Right renal cortex interstitium (tissue), 3 donors: ENCODE measurements around the gene TGM6. TPM values are rescaled to one million over a fixed set of nuclear protein-coding genes. Genes with fewer than 3 reads are reported as not detected.

ENCODE experiments used
- DNase-seq, 3 donors: peaks; one replicate each; pipeline ENCODE4 v3.0.0-alpha.2; 2013; ENCODE audit warnings: low read depth in 3 of 3, low spot score in 2 of 3
- polyA plus RNA-seq, 3 donors: library from polyadenylated mRNA; unstranded; fragments of 120-200 nt; gene quantifications; one replicate each; pipeline ENCODE4 v1.2.1, GENCODE V29; 2013; ENCODE audit not compliant: insufficient read length in 3 of 3

TGM6 gene
- polyA plus RNA-seq, 3 donors: not detected

DNA sequence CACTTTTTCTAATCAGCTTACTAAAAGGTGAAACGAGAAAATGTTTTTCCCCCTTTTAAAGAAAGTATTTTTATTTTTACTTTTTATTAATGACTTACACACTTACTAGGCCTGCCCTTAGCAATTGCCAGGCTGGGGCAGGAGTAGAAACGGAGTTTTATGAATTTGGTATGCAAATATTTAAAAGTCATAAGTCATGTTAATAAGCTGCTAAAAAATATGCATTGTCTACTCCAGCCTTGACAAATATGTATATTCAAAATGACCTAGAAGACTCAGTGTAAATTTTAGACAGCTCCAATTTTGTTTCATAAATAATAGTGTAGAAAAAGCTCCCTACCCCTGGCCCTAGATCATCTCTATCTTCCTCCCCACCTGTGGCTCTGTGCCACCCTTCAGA, 17.5 kb upstream of the TGM6 start:
- no peak for DNase-seq

DNA sequence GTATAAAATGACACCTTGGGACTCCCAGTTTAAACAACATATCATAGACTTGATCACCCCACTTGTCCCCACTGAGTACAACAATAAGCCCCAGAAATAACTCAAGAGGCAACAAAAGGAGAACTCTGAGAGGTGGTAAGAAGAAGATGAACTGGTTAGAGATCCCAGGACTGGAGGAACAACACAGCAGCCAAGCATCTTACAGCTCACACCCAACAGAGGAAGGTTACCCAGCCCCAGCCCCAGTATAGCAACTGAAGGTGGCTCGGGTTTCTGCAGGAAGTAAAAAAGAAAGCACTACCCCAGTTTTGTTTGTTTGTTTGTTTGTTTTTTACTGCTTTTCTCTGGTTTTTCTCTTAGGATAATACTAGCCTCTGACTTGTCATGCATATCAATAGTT, 17.1 kb upstream of the TGM6 start:
- DNase-seq: no peak

DNA sequence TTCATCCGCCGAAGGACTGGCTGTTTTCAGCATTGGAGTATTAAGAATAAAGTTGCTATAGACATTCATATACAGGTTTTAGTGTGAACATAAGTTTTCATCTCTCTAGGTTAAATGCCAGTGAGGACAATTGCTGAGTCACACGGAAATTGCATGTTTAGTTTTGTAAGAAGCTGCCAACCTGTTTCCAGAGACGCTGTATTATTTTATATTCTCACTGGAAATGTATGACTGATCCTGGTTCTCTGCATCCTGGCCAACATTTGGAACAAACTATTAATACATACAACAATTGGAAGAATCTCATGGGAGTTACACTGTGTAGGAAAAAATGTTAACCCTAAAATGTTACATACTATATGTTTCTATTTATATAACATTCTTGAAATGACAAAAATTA, 16.7 kb upstream of the TGM6 start:
- DNase-seq: no peak

DNA sequence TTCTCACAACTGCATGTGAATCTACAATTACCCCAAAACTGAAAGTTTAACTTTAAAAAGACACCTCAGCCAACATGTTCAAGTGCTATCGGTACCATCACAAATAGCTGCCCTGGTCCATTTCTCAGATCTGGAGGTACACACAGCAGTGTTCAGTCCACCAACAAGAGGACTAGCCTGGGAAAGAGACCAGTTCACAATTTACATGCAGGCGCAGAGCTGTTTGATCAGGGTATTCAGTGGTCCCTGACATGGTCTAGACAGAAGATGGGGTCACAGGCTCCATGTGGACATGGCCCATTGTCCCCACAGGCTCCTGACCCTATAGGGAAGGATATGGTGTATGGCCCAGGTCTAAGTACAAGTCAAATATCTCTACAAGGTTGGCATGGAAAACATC, 15.6 kb upstream of the TGM6 start:
- no peak for DNase-seq

DNA sequence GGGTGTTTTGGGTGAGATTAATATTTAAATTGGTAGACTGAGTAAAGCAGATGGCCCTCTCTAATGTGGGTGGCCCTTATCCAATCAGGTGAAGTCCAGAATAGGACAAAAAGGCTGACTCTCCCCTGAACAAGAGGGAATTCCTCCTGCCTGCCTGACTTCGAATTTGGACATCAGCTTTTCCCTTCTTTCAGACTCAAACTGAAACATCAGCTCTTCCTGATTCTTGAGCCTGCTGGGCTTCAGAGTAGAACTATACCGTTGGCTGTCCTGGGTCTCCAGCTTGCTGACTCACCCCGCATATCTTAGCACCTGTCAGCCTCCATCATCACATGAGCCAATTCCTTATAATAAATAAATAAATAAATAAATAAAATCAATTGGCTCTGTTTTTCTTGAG, 15.0 kb upstream of the TGM6 start:
- no peak for DNase-seq

DNA sequence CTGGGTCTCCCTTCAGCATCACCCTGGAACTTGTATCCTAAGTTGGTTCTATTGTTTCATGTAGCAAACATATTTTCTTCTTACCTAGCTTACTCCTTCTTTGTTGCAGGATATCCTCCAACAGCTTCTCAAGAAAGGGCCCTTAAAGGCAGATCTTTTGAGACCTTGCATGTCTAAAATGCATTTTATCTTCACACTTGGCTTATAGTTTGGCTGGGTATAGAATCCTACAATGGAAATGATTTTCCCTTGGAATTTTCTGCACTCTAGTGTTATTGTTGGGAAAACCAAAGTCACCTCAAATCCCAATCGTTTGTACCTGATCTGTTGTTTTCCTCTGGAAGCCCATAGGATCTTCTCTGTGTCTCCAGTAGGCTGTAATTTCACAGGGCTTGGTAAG, 12.1 kb upstream of the TGM6 start:
- no peak for DNase-seq

DNA sequence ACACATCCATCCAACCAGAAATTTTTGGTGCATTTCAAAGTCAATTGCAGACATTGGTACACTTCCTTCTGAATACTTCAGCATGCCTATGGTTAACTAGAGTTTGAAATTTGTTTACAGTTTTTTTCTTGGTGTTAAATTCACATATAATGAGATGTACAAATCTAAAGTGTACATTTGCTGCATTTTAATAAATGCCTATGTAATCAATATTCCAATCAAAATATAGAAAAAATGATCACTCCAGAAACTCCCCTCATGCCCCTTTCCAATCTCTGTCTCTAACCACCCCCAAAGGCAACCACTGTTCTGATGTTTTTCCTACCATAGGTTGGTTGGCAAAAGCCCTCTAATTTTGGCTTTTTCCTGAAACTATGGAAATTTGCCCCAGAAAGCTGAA, 7.6 kb upstream of the TGM6 start:
- no peak for DNase-seq

DNA sequence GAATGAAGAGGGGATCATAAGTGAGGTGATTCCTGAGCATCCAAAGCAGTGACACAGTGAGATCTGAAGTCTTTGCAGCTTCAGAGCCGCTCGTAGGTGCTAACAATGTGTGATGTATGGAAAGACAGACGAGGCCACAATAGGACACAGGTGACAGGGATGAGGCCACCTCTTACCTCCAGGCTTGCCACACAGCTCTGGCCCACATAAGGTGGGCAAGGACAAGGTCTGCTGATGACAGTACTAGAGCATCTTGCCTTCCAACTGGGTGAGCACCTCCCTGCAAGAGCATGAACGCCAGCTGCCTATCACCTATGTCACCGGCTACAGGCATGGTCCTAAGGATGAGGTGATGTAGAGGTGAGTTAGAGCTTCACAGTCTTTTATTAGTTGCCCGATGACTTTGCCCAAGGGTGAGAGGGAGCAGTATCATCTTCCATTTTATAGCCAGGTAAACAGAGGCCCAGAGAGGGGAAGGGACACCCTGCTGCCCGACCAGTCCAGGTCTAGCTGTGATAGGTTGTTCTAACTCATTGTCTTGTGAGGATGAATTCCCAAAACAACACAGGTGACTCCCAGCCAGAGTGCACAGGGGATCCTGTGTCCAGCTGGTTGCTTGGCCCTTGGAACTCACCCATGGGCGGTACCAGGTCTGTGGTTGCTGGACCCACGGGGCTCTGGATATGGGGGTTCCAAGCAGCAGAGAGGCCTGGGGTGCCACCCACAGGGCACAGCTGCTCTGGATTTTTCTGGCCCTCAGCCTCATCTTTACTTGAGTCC, 6.2 kb upstream of the TGM6 start:
- DNase-seq: no peak

DNA sequence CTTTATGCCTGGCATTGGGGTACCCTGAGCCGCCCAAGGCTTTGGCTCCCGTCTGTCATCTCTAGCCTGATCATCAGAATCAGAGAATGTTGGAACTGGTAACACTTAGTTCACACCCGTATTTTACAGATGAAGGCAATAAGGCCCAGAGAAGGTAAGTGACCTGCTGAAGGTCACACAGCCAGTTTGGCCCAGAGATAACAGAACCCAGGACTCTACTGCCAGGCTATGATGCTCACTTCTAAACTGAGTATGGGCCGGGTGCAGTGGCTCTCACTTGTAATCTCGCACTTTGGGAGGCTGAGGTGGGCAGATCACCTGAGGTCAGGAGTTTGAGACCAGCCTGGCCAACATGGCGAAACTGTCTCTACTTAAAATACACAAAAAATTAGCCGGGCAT, 1.8 kb upstream of the TGM6 start:
- DNase-seq: no peak

DNA sequence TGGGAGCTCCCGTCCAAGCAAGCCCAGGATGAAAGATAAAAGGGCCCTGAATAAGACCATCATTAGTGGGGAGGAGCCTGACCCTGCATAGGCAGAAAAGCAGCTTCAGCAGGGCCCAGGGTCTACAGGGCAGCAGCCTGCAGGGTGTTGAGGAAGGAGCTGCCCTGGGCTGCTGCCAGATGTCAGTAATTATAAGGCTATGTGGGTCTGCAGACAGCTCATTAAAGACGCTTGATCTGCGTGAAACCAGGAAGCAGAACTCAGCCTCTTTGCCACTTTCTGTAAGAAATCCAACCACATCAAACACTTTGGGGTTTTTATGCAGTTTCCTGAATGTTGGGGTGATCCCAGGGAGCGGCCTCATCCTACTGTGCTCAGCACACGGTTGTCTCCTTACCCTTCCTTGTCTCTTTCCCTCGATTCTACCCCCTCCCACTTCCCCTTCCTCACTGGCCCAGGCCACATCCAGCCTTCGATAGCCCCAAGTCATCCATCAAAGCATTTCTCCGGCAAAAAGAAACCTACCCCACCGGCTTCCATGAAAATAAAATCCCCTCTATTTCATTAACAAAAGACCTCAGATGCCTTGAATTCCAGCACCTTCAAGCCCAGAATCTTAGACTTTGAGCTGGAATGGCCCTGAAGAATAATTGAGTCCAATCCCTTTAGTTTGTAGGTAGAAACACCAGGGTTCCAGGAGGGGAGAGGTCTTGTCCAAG, 1.0 kb upstream of the TGM6 start:
- no peak for DNase-seq

DNA sequence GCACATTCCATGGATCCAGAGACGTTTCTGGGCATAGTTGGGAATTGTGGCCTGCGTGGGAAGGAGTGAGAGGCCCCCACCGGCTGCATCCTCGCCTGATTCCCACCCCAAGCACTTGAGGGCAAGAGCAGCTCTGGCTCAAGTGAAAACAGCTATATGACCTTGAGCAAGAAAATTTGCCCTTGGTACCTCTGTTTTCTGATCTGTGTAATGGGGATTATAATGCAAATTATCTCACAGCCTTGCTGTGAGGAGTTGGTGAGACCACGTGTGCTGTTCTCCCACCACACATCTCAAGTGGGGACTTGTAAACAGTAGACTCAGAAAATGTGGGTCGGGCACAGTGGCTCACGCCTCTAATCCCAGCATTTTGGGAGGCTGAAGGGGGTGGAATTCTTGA, 602 bp downstream of the TGM6 start:
- DNase-seq: no peak

DNA sequence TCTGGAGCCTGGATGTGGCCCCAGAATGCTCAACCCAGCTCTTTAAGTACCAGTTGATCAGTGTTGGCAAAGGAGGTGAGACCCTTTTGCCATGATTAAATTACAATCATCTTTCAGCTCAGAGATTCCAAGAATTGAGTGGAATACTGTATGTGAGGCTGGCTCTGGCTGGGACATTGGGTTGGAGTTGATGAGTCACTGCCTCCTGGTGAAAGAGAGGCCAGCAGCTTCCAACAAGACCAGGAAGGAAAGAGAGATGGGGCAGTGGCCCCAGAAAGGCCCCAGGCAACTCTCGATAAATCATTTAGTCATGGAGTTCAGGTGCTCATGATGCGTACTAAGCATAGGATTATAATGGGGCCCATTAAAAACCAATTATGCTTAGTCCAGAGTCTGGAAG, 2.1 kb downstream of the TGM6 start:
- no peak for DNase-seq

DNA sequence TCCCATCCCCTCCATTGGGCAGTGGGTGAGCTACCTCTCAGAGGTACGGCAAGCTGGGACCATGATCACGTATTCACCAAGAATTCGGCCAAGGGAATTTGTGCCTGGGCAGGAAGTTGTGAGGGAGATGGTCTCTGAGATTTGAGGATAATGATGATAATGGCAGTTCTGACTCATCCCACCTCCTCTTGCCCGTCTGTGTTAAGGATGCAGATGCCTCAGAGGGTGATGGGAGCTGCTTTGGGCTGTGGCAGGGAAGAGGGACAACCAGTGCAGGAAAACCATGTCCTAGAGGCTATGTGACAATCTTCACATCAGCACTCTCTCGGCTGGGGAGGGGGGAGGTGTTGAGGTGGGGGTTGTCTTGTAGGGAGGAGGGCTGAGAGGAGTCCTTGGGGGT, 4.3 kb downstream of the TGM6 start:
- no peak for DNase-seq

DNA sequence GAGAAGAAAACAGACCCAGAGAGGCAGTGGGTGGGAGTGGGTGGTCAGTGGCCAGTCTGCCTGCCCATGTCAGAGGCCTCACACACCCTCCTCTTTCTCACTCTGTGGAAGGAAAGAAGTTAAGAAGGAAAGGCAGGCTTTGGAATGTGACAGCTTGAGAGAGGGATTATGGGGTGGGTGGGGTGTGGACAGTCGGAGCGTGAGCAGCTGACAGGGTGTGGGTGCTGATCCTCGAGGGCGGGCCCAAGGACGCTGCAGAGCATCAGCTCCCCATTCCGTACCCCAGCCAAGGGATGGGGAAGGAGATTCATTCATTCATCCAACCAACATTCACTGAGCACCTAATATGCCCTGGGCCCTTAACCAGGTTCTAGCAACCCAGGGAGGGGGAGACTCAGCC, 4.8 kb downstream of the TGM6 start:
- DNase-seq: no peak

DNA sequence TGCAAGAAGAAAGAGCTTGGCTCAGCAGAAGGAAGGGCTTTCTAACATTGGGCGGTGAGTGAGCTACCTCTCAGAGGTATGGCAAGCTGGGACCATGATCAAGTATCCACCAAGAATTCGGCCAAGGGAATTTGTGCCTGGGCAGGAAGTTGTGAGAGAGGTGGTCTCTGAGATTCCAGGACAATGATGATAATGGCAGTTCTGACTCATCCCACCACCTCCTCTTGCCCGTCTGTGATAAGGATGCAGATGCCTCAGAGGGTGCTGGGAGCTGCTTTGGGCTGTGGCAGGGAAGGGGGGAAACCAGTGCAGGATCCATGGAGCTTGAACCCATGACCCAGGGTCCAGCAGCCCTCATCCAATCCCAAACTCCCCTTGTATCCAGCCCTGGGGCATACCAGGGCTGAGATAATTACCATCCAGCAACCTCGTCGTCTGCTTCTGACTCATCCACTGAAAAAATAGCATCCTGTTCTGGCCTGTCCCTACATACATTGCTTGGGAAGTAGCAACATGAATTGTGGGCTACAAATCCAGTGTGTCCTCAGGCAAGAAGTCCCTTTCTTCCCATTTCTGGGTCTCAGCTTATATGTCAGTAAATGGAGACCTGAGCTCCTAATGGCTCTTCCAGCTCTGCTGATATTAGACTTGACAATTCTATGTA, 5.9 kb downstream of the TGM6 start:
- DNase-seq: no peak

DNA sequence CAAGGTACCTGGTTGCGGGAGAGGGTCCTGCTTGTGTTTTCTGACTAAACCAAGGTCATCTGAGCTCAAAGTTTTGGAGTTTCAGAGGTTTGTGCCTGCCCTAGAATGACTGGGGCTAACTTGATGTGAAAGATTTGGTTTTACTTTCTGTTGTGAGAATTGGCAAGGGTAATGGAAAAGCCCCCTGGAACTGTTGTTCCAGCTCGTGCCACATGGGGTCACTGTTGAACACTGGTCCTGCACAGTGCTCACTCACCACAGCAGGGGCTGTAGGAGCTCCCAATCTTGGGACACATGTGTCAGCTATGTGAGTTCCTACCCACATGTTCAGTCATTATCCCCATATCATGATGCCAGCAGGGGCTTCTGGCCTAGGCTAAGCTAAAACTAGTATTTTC, 6.5 kb downstream of the TGM6 start:
- no peak for DNase-seq

DNA sequence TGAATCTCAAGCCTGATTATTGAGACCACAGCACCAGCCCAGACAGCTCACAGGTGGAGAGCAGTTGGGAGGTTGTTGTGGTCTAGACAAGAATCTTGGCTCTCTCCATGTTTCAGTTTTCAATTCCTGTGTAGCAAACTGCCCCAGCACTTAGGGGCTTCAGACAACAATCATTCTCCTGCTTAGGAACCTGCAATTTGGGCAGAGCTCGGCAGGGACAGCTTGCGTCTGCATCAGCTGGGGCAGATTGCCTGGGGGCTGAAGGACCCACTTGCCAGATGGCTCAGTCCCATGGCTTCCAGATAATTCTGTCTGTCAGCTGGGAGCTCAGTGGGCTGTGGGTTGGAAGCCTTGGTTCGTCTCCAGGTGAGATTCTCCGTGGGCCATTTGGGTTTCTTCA, 6.9 kb downstream of the TGM6 start:
- no peak for DNase-seq

DNA sequence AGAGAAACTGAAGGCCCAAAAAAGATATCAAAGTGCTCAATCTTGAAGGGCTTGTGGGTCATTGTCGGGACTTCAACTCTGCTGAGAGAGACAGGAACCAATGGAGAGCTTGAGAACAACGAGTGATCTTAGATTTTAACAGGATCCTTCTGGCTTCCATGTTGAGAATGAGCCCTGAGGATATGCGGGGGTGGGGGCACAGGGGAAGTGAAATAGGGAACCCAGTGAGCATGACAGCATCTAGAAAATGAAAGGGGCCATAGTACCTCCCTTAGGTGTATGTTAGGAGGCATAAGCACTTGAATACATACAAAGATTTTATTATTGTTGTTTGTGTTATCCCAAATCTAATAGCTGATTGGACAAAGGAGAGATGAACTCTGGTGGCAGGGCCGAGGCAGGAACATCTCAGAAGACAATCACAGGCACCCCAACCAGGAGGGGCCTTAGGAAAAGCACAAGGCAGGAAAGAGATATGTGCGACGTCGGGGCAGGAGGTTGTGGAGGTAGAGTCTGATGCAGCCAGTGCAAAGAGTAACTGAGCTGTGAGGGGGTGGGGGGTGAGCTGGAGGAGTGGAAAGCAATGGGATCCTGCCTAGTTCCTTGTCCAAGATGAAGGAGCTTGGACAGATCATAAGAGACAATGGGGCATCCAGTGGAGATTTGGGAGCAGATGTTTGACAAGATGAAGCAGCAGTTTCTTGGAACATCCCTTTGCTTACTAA, 10.4 kb downstream of the TGM6 start:
- no peak for DNase-seq

DNA sequence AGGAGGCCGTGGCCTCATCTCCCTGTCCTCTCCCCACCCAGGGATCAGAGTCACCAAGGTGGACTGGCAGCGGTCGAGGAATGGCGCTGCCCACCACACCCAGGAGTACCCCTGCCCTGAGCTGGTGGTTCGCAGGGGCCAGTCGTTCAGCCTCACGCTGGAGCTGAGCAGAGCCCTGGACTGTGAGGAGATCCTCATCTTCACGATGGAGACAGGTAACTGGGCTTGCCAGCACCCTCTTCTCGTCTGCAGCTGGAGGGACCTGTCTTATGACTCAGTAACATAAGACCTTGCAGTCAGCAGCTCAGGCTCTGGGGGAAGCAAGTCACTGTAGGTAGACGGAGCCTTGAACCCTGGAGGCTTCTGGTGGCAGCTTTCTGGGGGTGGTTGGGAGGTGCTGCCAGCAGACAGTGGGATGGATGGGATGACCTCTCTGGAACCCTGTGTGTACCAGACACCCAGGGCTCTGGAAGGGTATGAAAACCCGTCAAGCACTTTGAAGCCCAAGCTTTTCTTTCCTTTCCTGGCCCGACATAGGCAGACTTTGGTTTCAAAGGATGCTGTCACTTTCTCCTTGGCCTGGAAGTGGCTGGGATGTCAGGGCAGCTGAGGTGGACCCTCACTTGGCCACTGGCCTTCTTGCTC, 13.8 kb downstream of the TGM6 start:
- DNase-seq: no peak

DNA sequence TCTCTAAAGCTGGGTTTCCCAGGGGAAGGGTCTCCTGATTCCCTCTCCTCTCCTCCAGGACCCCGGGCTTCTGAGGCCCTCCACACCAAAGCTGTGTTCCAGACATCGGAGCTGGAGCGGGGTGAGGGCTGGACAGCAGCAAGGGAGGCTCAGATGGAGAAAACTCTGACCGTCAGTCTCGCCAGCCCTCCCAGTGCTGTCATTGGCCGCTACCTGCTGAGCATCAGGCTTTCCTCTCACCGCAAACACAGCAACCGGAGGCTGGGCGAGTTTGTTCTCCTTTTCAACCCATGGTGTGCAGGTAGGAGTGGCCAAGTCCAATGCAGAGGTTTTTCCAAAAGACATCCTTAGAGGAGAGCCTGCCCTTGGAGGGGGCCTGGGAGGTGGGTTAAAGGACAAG, 14.4 kb downstream of the TGM6 start:
- DNase-seq: no peak

DNA sequence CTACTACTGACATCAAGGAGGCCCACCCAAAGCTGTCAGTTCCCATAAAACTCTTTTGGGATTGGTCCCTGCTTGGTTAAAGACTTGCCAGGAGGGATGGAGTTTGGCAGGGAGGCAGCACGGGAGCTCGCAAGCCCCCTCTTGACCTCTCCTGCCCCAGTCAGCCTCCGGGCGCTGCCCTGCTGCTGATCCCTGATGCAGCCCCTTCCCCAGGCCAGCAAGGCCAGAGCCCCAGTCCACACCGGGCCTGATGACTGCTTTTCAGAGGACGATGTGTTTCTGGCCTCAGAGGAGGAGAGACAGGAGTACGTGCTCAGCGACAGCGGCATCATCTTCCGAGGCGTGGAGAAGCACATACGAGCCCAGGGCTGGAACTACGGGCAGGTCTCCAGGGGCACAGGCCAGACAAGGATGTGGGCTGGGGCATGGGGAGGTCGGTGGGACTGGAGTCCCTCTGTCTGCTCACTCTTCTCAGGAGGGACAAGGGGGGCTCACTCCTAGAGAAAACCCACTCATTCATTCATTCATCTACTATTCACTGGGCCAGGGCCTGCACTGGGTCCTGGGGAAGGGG, 15.6 kb downstream of the TGM6 start:
- DNase-seq: no peak
